GM10266 (cell line): ENCODE results near the gene KREMEN2.

ENCODE experiments used
- DNase-seq: peaks from one replicate; pipeline ENCODE4 v3.0.0; 2012; ENCODE audit errors: extremely low spot score
- CTCF ChIP-seq: IDR thresholded peaks from 2 replicates; pipeline ENCODE4 v1.5.1; 2012; ENCODE audit warnings: mild to moderate bottlenecking, low read depth; ENCODE audit not compliant: control insufficient read depth, insufficient read depth; ENCODE audit errors: missing control alignments

KREMEN2 gene

GRCh38 chr16:3001316-3001715 lies 37.2 kb downstream of the KREMEN2 start:
- TF ChIP-seq CTCF = no peak
- DNase-seq = no peak

GRCh38 chr16:3003582-3004270 lies 39.7 kb downstream of the KREMEN2 start:
- peak; percentile 83 for TF ChIP-seq CTCF
- DNase-seq = peak; percentile 99

GRCh38 chr16:3004319-3004718 lies 40.2 kb downstream of the KREMEN2 start:
- DNase-seq = no peak
- no peak for TF ChIP-seq CTCF

- DNase-seq = no peak
- TF ChIP-seq CTCF = no peak
Measured at GRCh38 chr16:3004781-3005284, 40.8 kb downstream of the KREMEN2 start.

- no peak for DNase-seq
- no peak for TF ChIP-seq CTCF
Measured at GRCh38 chr16:3007059-3007956, 43.2 kb downstream of the KREMEN2 start.

GRCh38 chr16:3007957-3008689 lies 44.0 kb downstream of the KREMEN2 start:
- TF ChIP-seq CTCF = no peak
- DNase-seq = no peak
